Measurements from ENCODE around the gene AADAC.
"Not testable (repeated sequence)": the region's sequence is repeated elsewhere in the genome, so short reads cannot be mapped to it uniquely, and the experiment has no call there.

AADAC gene

DNA sequence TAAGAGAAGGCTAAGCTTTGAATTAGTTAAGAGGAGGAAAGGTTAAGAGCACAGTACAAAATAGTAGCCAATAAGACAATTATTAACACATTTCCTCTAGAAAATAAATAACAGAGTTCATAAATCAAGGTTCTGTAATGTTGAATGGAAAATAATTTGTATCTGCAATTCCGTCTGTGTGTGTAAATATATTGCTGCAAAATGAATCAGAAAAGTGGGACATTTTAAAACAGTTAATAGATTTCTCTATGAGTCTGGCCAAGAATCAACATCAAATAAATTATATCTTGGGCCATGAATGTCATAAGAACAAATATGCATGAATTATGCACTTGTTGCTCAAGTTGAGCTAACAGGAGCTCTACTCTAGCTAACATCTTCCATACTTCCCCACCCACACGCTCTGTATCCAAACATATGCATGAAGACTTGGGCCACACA lies 45.3 kb downstream of the AADAC start:
- no peak for DNase-seq

DNA sequence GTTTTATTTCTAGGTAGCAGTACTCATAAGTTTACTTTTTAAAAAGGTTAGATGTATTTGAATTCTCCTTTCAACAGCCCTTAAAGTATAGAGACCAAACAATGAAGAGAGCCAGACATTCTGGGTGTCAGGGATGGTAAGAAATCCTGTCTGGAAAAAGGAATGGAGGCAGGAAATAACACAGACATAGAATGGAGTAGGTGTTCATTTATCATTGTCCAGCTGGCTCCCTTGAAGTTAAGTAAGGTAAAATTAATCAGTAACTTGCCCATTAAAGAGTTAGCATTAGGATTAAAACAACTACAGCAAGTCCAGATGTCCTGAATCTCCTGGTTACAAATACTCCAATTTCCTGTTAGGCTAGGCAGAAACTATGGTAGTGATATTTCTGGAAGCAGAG lies 46.0 kb downstream of the AADAC start:
- DNase-seq = no peak

DNA sequence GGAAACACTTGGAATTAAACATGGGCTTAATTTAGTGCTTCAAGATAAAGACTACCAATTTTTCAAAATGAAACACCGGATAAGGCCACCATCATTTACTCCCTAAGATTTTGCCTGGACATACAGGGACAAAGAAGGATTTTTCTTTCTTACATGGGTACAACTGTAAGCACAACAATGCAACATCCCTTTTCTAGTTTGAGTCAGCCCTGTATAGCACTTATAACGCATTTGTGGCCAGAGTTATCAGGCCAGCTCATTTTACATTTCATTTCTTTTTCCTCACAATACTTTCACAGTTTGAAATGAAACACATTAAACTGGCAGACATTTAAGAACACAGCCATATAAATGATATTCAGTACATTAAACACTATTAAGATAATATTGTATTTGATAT lies 49.7 kb downstream of the AADAC start:
- DNase-seq = no peak

GRCh38 chr3:151864423-151865101 lies 50.6 kb downstream of the AADAC start:
- no peak for DNase-seq

DNA sequence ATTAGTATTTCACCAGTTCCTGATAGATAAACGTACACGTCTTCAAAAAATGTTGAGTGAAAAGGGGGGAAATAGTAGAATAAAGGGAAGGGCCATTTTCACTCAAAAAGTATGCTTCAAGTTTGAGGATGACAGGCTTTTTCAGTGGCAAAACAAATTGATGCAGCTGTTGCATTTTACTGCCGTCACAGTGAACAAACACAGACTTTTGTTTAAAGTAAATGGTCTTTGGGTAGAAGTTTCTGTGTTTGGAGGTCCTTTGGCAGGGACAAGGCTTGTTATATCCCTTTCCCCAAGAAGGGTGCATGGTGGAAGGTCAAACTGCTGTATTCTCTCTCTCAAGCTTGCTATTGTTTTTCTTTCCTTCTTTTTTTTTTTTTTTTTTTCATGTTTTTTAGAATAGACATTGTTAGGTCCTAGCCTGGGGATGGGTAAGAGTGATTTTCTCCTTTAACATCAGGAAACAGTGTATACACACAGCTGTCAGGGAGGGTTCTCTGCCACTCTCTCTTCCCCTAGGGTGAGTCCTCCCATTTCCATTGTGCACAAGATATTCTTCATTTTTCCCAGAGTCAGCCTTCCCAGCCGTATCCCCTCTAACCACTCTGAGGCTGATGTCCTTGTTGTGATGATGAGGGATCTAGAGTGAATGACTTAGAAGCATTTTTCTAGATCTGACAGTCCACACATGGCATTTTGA lies 52.9 kb downstream of the AADAC start:
- DNase-seq = no peak

DNA sequence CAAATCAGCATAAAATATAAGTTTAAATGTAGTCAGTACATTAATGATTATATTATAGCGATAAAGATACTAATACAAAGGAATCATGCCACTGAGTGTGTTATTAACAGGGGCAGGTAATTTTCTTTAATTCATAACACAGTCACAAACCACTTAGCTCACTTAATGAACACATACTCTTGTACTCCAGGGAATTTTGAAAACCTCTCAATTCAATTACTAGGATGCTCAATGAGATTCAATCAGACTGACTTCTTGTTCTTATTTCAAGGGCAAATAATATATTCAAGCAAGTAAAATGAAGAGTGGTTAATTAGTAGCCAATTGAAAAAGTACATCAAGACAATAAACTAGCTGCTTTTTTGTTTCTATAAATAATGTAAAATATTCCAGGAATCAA lies 53.8 kb downstream of the AADAC start:
- no peak for DNase-seq

- no peak for DNase-seq
These were observed 55.3 kb downstream of the AADAC start for GRCh38 chr3:151869181-151869580.

GRCh38 chr3:151871639-151872468 lies 57.9 kb downstream of the AADAC start:
- no peak for DNase-seq

DNA sequence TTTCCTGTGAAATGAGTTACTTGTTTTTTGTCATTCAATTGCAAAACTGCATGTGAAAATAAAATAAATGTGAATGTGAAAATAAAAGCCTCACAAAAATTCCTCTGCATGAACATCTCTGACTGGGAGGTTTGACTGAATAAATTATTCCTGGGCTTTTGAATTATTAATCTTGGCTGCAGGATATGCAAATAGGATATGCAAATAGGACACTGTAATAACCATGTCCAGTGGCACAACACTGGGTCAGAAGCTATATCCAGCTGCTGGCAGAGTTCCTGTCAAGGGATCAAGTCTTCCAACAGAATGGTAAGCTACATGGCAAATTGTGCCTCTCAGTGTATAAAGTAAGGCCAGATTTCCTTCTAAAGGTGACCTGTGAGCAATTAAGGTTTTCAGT lies 59.5 kb downstream of the AADAC start, which contains the start of gene SUCNR1:
SUCNR1 (plus strand) TSS at position 246 of the 400 bp plus-strand sequence. CDS start 6,250 bp downstream, outside the sequence.
- DNase-seq = no peak

DNA sequence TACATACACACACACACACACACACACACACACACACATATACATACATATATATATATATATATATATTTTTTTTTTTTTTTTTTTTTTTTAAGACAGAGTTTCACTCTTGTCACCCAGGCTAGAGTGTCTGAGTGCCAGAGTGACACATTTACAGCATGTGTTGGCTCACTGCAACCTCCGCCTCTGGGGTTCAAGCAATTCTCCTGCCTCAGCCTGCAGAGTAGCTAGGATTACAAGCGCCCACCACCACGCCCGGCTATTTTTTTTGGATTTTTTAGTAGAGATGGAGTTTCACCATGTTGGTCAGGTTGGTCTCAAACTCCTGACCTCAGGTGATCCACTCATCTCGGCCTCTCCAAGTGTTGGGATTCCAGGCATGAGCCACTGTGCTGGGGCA lies 60.2 kb downstream of the AADAC start:
- DNase-seq = not testable (repeated sequence)

GRCh38 chr3:151875759-151876158 lies 61.8 kb downstream of the AADAC start:
- no peak for DNase-seq

DNA sequence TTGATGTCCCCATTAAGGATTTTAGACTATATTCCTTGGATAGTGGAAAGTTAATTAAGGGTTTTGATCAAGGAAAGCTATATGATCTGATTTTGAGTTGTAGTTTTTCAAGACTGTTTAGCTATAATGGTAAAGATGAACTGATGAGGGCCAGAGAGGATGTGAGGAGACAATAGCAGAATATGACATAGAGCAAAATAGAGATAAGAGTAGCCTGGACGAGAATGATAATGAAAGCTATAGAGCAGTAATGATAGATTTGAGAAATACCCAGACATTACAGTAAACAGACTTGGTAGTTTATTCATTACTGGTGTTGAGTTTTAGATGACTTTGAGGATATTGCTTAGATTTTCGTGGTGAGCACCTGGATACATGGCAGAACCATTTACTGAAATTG lies 63.4 kb downstream of the AADAC start:
- DNase-seq = no peak
